ENCODE data around the gene LCE2B. TPM values are rescaled to one million over a fixed set of nuclear protein-coding genes. Genes with fewer than 3 reads are reported as not detected.
"Not testable (repeated sequence)": the region's sequence is repeated elsewhere in the genome, so short reads cannot be mapped to it uniquely, and the experiment has no call there.

The LCE2B gene
- total RNA-seq, 2 experiments from 2014 or later, result not detected

- intact Hi-C loops (cut with micrococcal nuclease; ENCODE audit: unreplicated experiment), result no loop called here
- TF ChIP-seq EZH2phosphoT487 (IDR thresholded peaks at IDR 0.05; ENCODE audit: borderline replicate concordance, low read depth, low read length), result no peak
- TF ChIP-seq, protein P1, sequence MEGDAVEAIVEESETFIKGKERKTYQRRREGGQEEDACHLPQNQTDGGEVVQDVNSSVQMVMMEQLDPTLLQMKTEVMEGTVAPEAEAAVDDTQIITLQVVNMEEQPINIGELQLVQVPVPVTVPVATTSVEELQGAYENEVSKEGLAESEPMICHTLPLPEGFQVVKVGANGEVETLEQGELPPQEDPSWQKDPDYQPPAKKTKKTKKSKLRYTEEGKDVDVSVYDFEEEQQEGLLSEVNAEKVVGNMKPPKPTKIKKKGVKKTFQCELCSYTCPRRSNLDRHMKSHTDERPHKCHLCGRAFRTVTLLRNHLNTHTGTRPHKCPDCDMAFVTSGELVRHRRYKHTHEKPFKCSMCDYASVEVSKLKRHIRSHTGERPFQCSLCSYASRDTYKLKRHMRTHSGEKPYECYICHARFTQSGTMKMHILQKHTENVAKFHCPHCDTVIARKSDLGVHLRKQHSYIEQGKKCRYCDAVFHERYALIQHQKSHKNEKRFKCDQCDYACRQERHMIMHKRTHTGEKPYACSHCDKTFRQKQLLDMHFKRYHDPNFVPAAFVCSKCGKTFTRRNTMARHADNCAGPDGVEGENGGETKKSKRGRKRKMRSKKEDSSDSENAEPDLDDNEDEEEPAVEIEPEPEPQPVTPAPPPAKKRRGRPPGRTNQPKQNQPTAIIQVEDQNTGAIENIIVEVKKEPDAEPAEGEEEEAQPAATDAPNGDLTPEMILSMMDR (conservative IDR thresholded peaks at IDR 0.05; ENCODE audit: low read length), result no peak
- POLR2A ChIA-PET, result no interaction called here
- Histone ChIP-seq H3K79me2 (ENCODE audit: insufficient read depth, low read depth, low read length) (no peaks in the 10 kb centered on the region), H3K36me3 (ENCODE audit: insufficient read depth, low read length) (no peaks in the 10 kb centered on the region), H3K4me3 (ENCODE audit: low read depth, low read length, poor library complexity, severe bottlenecking) (no peak within 1 kb of the TSS), H2AFZ (ENCODE audit: low read length) (no peak within 1 kb of the TSS), H3K9me3 (ENCODE audit: low read length) (no peaks in the 10 kb centered on the region), H3K4me2 (ENCODE audit: low read length) (no peak within 1 kb of the TSS), H3K27ac (ENCODE audit: low read depth, low read length, poor library complexity, severe bottlenecking) (no peak within 1 kb of the TSS), H3K4me1 (ENCODE audit: insufficient read depth, low read length, poor library complexity, severe bottlenecking) (no peaks in the 10 kb centered on the region), H4K20me1 (ENCODE audit: insufficient read depth, low read length) (no peaks in the 10 kb centered on the region), H3K9me2 (ENCODE audit: insufficient read depth, low read length) (no peaks in the 10 kb centered on the region)
- no TSS peak for BruUV-seq (replicated peaks)
- CTCF ChIA-PET (ENCODE audit: unreplicated experiment), result no interaction called here
- no peak for DNase-seq (ENCODE audit: low spot score)
Measured at GRCh38 chr1:152663098-152663497, 22.8 kb upstream of the LCE2B start, which contains the start of gene LCE2D. Gene LCE2D (plus strand): TSS chr1:152663380. CDS start chr1:152664106, 726 bp downstream.

GRCh38 chr1:152666171-152666570, 19.8 kb upstream of the LCE2B start:
- H3K4me2 ChIP-seq (ENCODE audit: low read length); POLR2A ChIA-PET; H2AFZ ChIP-seq (ENCODE audit: low read length); H3K27ac ChIP-seq (ENCODE audit: low read depth, low read length, poor library complexity, severe bottlenecking); CTCF ChIA-PET (ENCODE audit: unreplicated experiment); H3K9me3 ChIP-seq (ENCODE audit: low read length); H3K79me2 ChIP-seq (ENCODE audit: insufficient read depth, low read depth, low read length); H3K4me1 ChIP-seq (ENCODE audit: insufficient read depth, low read length, poor library complexity, severe bottlenecking); BruUV-seq (replicated peaks); H3K9me2 ChIP-seq (ENCODE audit: insufficient read depth, low read length); H3K4me3 ChIP-seq (ENCODE audit: low read depth, low read length, poor library complexity, severe bottlenecking); intact Hi-C loops (cut with micrococcal nuclease; ENCODE audit: unreplicated experiment); H3K36me3 ChIP-seq (ENCODE audit: insufficient read depth, low read length); DNase-seq (ENCODE audit: low spot score); H4K20me1 ChIP-seq (ENCODE audit: insufficient read depth, low read length): not testable (repeated sequence)

GRCh38 chr1:152667648-152668047, 18.3 kb upstream of the LCE2B start:
- DNase-seq (ENCODE audit: low spot score), result no peak
- H3K4me2 ChIP-seq (ENCODE audit: low read length), result no peak overlapping the region
- no peaks in the 10 kb centered on the region for H3K79me2 ChIP-seq (ENCODE audit: insufficient read depth, low read depth, low read length)
- no peaks in the 10 kb centered on the region for H4K20me1 ChIP-seq (ENCODE audit: insufficient read depth, low read length)
- no peak overlapping the region for H3K27ac ChIP-seq (ENCODE audit: low read depth, low read length, poor library complexity, severe bottlenecking)
- ChIA-PET POLR2A (interaction anchor here (0.6 kb wide), 1 partner anchor 120 kb away, joined by 3 read pairs; no protein-coding TSS in a partner anchor), CTCF (ENCODE audit: unreplicated experiment) (no interaction called here)
- H3K9me3 ChIP-seq (ENCODE audit: low read length), result no peaks in the 10 kb centered on the region
- no peaks in the 10 kb centered on the region for H3K9me2 ChIP-seq (ENCODE audit: insufficient read depth, low read length)
- no TSS peak for BruUV-seq (replicated peaks)
- intact Hi-C loops (cut with micrococcal nuclease; ENCODE audit: unreplicated experiment), result no loop called here
- H3K4me3 ChIP-seq (ENCODE audit: low read depth, low read length, poor library complexity, severe bottlenecking), result no peak overlapping the region
- no peaks in the 10 kb centered on the region for H3K4me1 ChIP-seq (ENCODE audit: insufficient read depth, low read length, poor library complexity, severe bottlenecking)
- H2AFZ ChIP-seq (ENCODE audit: low read length), result no peak overlapping the region
- H3K36me3 ChIP-seq (ENCODE audit: insufficient read depth, low read length), result no peaks in the 10 kb centered on the region
- TF ChIP-seq EZH2phosphoT487 (IDR thresholded peaks at IDR 0.05; ENCODE audit: borderline replicate concordance, low read depth, low read length), result no peak
- TF ChIP-seq, protein P1 (conservative IDR thresholded peaks at IDR 0.05; ENCODE audit: low read length), result no peak
